HL-60 (cell line): Measurements from ENCODE around the gene HID1.

Experiments used
- DNase-seq, 2 experiments: peaks; one replicate each; pipeline ENCODE4 v3.0.0-alpha.2; 2010 to 2020; ENCODE audit warnings: low read depth in 1 of 2, low spot score in 1 of 2
- H3K27ac ChIP-seq: fragments of 250-450 bp; sonication (Bioruptor Pico); replicated peaks from 2 replicates; pipeline ENCODE4 v1.5.1; 2020; ENCODE audit warnings: mild to moderate bottlenecking, moderate library complexity
- H3K27me3 ChIP-seq: fragments of 250-450 bp; sonication (Bioruptor Pico); 2 replicates; pipeline ENCODE4 v1.5.1; 2021; ENCODE audit warnings: mild to moderate bottlenecking, moderate library complexity; ENCODE audit not compliant: insufficient read depth, poor library complexity, severe bottlenecking
- H3K4me3 ChIP-seq: replicated peaks from 2 replicates; pipeline ENCODE4 v1.5.1; 2011; ENCODE audit warnings: mild to moderate bottlenecking, control low read depth, low read length; ENCODE audit not compliant: insufficient read depth
- GABPA ChIP-seq: IDR thresholded peaks from 2 replicates; pipeline ENCODE4 v1.6.1; 2012; ENCODE audit warnings: low read depth
- POLR2AphosphoS5 ChIP-seq: IDR thresholded peaks from 2 replicates; pipeline ENCODE4 v1.6.1; 2012; ENCODE audit warnings: low read depth
- REST ChIP-seq: IDR thresholded peaks from 2 replicates; pipeline ENCODE4 v1.6.1; 2012; ENCODE audit warnings: low read depth; ENCODE audit not compliant: insufficient replicate concordance
- SPI1 ChIP-seq: IDR thresholded peaks from 2 replicates; pipeline ENCODE4 v1.6.1; 2012; ENCODE audit warnings: low read depth, mild to moderate bottlenecking, borderline replicate concordance
- TF ChIP-seq, protein P1 (sequence below): IDR thresholded peaks from one replicate; pipeline ENCODE4 v1.5.1; 2011; ENCODE audit warnings: low read length, control low read depth, inconsistent platforms; ENCODE audit not compliant: insufficient read depth

HID1 gene

DNA sequence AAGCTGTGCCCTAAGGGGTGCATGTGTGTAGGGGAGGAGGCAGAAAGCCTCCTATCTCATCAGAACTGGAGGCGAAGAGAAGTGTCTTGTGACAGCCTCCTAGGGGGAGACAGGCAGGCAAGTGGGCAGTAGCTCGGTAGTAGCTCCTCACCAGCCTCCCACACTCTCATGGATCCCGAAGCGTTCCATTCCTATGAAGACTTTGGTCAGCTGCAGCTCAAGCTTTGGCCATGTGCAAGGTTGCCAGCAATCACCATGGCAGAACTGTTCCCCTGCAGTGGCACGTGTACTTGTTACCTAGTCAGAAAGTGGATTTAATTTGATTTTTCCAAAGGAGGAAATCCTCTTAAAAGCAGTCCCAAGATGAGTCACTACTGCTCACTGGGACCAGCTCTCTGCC, 46.6 kb upstream of the HID1 start:
- Histone ChIP-seq H3K27ac (no peak overlapping the region), H3K4me3 (no peak overlapping the region), H3K27me3 (no peaks in the 10 kb centered on the region)
- DNase-seq, result no peak
- TF ChIP-seq POLR2AphosphoS5 (no peak), REST (no peak), SPI1 (no peak), GABPA (no peak)
- TF ChIP-seq, protein P1, sequence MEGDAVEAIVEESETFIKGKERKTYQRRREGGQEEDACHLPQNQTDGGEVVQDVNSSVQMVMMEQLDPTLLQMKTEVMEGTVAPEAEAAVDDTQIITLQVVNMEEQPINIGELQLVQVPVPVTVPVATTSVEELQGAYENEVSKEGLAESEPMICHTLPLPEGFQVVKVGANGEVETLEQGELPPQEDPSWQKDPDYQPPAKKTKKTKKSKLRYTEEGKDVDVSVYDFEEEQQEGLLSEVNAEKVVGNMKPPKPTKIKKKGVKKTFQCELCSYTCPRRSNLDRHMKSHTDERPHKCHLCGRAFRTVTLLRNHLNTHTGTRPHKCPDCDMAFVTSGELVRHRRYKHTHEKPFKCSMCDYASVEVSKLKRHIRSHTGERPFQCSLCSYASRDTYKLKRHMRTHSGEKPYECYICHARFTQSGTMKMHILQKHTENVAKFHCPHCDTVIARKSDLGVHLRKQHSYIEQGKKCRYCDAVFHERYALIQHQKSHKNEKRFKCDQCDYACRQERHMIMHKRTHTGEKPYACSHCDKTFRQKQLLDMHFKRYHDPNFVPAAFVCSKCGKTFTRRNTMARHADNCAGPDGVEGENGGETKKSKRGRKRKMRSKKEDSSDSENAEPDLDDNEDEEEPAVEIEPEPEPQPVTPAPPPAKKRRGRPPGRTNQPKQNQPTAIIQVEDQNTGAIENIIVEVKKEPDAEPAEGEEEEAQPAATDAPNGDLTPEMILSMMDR, result no peak

- no peak for DNase-seq
- Histone ChIP-seq H3K27me3 (no peaks in the 10 kb centered on the region), H3K27ac (peak overlapping the region; percentile 85), H3K4me3 (peak overlapping the region; percentile 68)
- no peak for TF ChIP-seq REST
- TF ChIP-seq SPI1, result no peak
- no peak for TF ChIP-seq POLR2AphosphoS5
These were observed 40.6 kb upstream of the HID1 start for GRCh38 chr17:75013092-75013559.

DNA sequence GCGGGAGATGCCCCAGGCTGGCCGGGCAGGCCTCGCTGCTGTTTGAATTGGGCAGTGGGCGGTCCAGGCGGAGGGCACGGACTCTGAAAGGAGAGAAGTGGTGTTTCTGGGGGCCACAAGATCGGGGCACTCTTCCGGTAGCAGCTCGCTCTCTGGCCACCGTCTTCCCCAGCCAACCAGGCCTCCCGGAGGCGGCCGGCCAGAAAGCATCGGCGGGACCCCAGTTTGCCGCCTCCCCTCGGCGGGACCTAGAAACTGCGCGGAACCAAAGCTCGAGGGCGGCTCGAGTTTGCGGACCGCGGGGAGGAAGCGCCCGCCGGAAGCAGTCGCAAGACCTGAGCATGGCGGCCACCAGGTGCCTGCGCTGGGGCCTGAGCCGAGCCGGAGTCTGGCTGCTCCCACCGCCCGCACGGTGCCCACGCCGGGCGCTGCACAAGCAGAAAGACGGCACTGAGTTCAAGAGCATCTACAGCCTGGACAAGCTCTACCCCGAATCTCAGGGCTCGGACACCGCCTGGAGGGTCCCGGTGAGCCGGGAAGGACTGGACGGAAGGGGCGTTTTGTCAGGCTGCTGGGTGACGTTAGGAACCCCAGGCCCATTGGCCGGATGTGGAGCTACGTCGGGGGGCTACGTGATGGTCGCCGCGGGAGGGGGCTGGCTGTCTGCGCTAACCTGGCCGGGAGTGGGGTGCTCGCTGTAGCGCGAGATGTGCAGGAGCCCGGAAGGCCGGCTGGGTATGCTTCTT, 40.0 kb upstream of the HID1 start, which contains the start of gene MRPL58:
Gene MRPL58 (plus strand): TSS at position 325 of the 746 bp plus-strand sequence. CDS start 17 bp downstream, at position 342.
- Histone ChIP-seq H3K27me3 (no peaks in the 10 kb centered on the region), H3K27ac (peak within 1 kb of the TSS; percentile 85), H3K4me3 (peak within 1 kb of the TSS; percentile 68)
- DNase-seq, result peak; percentile 76 to 82
- TF ChIP-seq SPI1, result peak; percentile 51; the same call in 1 of the 2 replicates
- peak; percentile 96 for TF ChIP-seq GABPA
- peak; percentile 90 for TF ChIP-seq POLR2AphosphoS5
- peak; percentile 82 for TF ChIP-seq REST
- TF ChIP-seq, protein P1, result no peak
